RWPE2 (cell line): ENCODE results near the gene SHOC2.

Experiments
- ATAC-seq: fragments of 200-7000 bp; cut with Tn5 transposase; 3 replicates; pipeline ENCODE4 v1.9.1; 2021; ENCODE audit warnings: low read depth
- DNase-seq: peaks from one replicate; pipeline ENCODE4 v3.0.0-alpha.2; 2020; ENCODE audit warnings: low spot score
- H3K27ac ChIP-seq: fragments of 450-650 bp; 2 replicates; pipeline ENCODE4 v1.5.1; 2017; ENCODE audit warnings: mild to moderate bottlenecking; ENCODE audit not compliant: poor library complexity, severe bottlenecking
- H3K27me3 ChIP-seq: fragments of 250-450 bp; sonication (Bioruptor Pico); 2 replicates; pipeline ENCODE4 v1.5.1; 2021; ENCODE audit warnings: mild to moderate bottlenecking, moderate library complexity; ENCODE audit not compliant: insufficient read depth, poor library complexity, severe bottlenecking
- H3K36me3 ChIP-seq: fragments of 250-450 bp; sonication (Bioruptor Pico); 2 replicates; pipeline ENCODE4 v1.5.1; 2020; ENCODE audit warnings: low read depth, mild to moderate bottlenecking, moderate library complexity
- H3K4me1 ChIP-seq: fragments of 250-450 bp; sonication (Bioruptor Pico); 2 replicates; pipeline ENCODE4 v1.5.1; 2021; ENCODE audit warnings: mild to moderate bottlenecking, moderate library complexity; ENCODE audit not compliant: insufficient read depth, poor library complexity, severe bottlenecking
- H3K4me3 ChIP-seq: fragments of 250-450 bp; sonication (Bioruptor Pico); 2 replicates; pipeline ENCODE4 v1.5.1; 2021; ENCODE audit warnings: mild to moderate bottlenecking, moderate library complexity; ENCODE audit not compliant: severe bottlenecking
- H3K9me3 ChIP-seq: fragments of 250-450 bp; sonication (Bioruptor Pico); 2 replicates; pipeline ENCODE4 v1.5.1; 2021; ENCODE audit warnings: mild to moderate bottlenecking, moderate library complexity; ENCODE audit not compliant: severe bottlenecking
- TF ChIP-seq, protein P1 (sequence below): fragments of 450-650 bp; IDR thresholded peaks from one replicate; pipeline ENCODE4 v1.5.1; 2017; ENCODE audit warnings: mild to moderate bottlenecking, moderate library complexity; ENCODE audit not compliant: poor library complexity, severe bottlenecking

Gene SHOC2

DNA sequence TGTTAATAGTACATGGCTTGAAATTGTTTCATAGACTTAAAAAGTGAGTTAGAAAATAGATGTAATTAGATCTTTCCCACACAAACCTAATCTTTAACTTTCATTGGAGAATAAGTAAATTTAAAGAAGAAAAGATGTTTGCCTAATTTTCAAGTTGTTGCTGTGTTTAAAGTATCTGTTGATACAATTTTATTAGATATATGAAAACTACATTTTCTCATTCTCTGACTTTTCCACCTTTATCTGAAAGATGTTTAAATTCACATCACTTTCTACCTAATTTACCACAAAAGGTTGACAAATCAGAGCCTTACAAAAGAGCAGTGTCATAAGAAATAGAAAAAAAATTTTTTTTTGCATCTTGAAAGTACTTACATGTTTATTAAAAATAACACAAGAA lies 45.8 kb downstream of the SHOC2 start:
- peaks cover 16% of the 10 kb centered on the region for H3K36me3 ChIP-seq
- H3K27me3 ChIP-seq = no peaks in the 10 kb centered on the region
- TF ChIP-seq, protein P1, sequence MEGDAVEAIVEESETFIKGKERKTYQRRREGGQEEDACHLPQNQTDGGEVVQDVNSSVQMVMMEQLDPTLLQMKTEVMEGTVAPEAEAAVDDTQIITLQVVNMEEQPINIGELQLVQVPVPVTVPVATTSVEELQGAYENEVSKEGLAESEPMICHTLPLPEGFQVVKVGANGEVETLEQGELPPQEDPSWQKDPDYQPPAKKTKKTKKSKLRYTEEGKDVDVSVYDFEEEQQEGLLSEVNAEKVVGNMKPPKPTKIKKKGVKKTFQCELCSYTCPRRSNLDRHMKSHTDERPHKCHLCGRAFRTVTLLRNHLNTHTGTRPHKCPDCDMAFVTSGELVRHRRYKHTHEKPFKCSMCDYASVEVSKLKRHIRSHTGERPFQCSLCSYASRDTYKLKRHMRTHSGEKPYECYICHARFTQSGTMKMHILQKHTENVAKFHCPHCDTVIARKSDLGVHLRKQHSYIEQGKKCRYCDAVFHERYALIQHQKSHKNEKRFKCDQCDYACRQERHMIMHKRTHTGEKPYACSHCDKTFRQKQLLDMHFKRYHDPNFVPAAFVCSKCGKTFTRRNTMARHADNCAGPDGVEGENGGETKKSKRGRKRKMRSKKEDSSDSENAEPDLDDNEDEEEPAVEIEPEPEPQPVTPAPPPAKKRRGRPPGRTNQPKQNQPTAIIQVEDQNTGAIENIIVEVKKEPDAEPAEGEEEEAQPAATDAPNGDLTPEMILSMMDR = no peak
- H3K9me3 ChIP-seq = no peaks in the 10 kb centered on the region
- ATAC-seq (no peak), DNase-seq (no peak)
- peaks cover 3% of the 10 kb centered on the region for H3K4me1 ChIP-seq
- H3K4me3 ChIP-seq = no peak overlapping the region
- H3K27ac ChIP-seq = no peak overlapping the region

DNA sequence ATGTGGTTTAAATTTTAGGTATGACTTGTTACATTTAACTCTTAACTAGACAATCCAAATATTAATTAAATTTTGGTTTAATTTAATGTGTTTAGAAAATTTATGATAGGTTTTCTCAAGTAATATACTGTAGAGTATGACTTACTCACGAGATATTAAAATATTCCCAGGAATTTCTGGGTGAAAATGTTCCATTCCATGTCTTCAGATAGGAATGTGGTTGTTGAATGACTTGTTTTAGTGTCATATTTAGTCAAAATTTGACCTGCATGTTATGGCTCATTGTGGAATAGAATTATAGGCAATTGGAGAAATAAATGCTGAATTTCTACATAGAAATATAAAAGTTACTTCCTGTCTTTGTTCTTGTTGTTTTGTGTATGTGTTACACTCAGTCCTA lies 46.7 kb downstream of the SHOC2 start:
- no peak overlapping the region for H3K4me3 ChIP-seq
- DNase-seq (no peak), ATAC-seq (no peak)
- no peaks in the 10 kb centered on the region for H3K27me3 ChIP-seq
- H3K36me3 ChIP-seq = peaks cover 16% of the 10 kb centered on the region
- TF ChIP-seq, protein P1 = no peak
- H3K27ac ChIP-seq = no peak overlapping the region
- no peaks in the 10 kb centered on the region for H3K9me3 ChIP-seq
- peaks cover 3% of the 10 kb centered on the region for H3K4me1 ChIP-seq

DNA sequence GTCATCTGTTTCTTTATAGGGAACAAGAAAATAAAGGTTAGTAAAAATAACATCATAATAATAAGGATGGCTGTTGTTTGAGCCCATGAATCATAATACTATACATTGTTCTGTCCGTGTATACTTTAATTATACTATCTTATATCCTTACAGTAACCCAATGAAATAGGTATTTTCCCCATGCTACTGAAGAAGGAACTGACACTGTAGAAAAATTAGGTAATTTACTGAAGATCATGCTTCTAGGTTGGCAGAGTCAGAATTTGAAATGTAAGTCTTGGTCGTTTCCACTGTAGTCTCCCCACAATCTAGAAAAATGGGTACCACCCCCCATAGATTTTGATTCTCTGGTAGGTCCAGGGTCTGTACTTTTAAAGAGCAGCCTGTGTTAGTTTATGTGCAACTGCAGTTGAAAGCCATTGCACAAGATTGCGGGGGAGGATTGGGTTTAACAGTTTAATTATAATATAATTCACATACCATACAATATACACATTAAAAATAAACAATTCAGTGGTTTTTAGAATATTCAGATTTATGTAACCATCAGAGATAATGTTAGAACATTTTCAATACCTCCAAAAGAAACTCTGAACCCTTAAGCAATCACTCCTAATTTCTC lies 47.7 kb downstream of the SHOC2 start:
- Histone ChIP-seq H3K4me3 (no peak overlapping the region), H3K4me1 (peaks cover 3% of the 10 kb centered on the region), H3K36me3 (peaks cover 16% of the 10 kb centered on the region), H3K9me3 (no peaks in the 10 kb centered on the region), H3K27ac (no peak overlapping the region), H3K27me3 (no peaks in the 10 kb centered on the region)
- TF ChIP-seq, protein P1 = no peak
- DNase-seq (no peak), ATAC-seq (no peak)

DNA sequence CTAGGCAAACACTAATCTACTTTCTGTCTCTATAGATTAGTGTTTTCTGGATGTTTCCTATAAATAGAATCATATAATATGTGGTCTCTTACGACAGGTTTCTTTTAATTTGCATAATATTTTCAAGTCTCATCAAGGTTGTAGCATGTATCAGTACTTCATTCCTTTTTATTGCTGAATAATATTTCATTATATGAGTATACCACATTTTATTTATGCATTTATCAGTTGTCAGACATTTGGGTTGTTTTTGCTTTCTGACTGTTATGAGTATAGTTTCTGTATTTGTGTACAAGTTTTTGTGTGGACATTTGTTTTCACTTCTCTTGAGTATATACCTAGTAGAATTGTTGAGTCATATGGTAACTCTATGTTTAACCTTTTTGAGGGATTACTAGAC lies 48.2 kb downstream of the SHOC2 start:
- no peak for DNase-seq

DNA sequence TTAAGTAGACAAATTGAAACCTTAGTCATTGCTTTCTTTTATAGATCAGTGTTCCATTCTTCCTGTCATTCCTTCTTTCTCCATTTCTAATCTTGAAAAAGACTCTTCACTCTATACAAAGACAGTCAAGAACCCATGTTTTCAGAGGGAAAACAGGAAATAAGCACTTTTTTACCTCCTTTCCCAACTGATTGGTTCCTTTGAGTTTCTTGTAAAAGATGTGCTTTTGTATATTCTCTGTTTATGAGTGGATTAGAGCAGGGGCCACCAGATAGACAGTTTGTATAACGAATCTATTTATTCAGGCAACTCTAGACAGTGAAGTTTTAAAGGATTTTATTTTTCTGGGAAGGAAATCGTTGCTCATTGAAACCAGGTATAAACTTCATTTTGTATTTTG lies 49.8 kb downstream of the SHOC2 start:
- Histone ChIP-seq H3K27ac (no peak overlapping the region), H3K27me3 (no peaks in the 10 kb centered on the region), H3K4me1 (peaks cover 3% of the 10 kb centered on the region), H3K36me3 (peaks cover 21% of the 10 kb centered on the region), H3K4me3 (no peak overlapping the region), H3K9me3 (no peaks in the 10 kb centered on the region)
- DNase-seq (no peak), ATAC-seq (no peak)
- TF ChIP-seq, protein P1 = no peak

More for the DNA sequence above, 48.2 kb downstream of the SHOC2 start:
- TF ChIP-seq, protein P1 = no peak
- H3K27ac ChIP-seq = no peak overlapping the region
- no peaks in the 10 kb centered on the region for H3K9me3 ChIP-seq
- no peaks in the 10 kb centered on the region for H3K27me3 ChIP-seq
- H3K36me3 ChIP-seq = peaks cover 16% of the 10 kb centered on the region
- ATAC-seq = no peak
- peaks cover 3% of the 10 kb centered on the region for H3K4me1 ChIP-seq
- H3K4me3 ChIP-seq = no peak overlapping the region
